ENCODE results near the gene SDK2. TPM values are rescaled to one million over a fixed set of nuclear protein-coding genes. Genes with fewer than 3 reads are reported as not detected.
"Not testable (repeated sequence)": the region's sequence is repeated elsewhere in the genome, so short reads cannot be mapped to it uniquely, and the experiment has no call there.

SDK2 gene
- total RNA-seq, 1 donor from 2014 or later = 11.0 TPM

DNA sequence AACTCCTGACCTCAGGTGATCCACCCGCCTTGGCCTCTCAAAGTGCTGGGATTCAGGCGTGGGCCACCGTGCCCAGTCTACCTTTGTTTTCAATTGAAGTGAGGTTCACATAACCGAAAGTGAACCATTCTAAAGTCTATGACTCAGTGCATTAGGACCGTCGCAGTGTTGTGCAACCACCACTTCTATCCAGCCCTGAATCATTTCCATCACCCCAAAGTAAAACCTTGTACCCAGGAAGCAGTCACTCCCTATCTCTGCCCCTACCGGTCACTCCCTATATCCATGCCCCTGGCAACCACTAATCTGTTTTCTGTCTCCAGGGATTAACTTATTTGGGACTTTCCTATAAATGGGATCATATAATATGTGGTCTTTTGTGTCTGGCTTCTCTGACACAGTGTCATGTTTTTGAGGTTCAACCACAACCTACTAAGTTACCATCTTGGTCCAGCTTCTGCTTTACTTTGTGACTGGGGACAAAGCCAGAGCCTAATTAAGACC lies 304.1 kb downstream of the SDK2 start:
- Histone ChIP-seq H3K27me3 (ENCODE audit: control insufficient read depth in 3 of 3, insufficient read depth in 3 of 3, low read length in 3 of 3) (peaks cover 0 to 10% (median 4%) of the 10 kb centered on the region in 3 donors), H3K4me1 (ENCODE audit: control insufficient read depth in 3 of 3, insufficient read depth in 3 of 3, low read length in 3 of 3) (peaks cover 11 to 46% (median 31%) of the 10 kb centered on the region in 3 donors), H3K27ac (ENCODE audit: low read depth, low read length) (peak overlapping the region; percentile 59), H3K4me3 (ENCODE audit: low read length in 3 of 3) (no peak overlapping the region), H3K36me3 (ENCODE audit: control insufficient read depth in 3 of 3, insufficient read depth in 3 of 3, low read length in 3 of 3) (no peaks in the 10 kb centered on the region), H3K9ac (ENCODE audit: low read depth in 1 of 3, low read length in 3 of 3) (no peak overlapping the region), H3K9me3 (ENCODE audit: control insufficient read depth in 3 of 3, low read length in 3 of 3) (no peaks in the 10 kb centered on the region)

DNA sequence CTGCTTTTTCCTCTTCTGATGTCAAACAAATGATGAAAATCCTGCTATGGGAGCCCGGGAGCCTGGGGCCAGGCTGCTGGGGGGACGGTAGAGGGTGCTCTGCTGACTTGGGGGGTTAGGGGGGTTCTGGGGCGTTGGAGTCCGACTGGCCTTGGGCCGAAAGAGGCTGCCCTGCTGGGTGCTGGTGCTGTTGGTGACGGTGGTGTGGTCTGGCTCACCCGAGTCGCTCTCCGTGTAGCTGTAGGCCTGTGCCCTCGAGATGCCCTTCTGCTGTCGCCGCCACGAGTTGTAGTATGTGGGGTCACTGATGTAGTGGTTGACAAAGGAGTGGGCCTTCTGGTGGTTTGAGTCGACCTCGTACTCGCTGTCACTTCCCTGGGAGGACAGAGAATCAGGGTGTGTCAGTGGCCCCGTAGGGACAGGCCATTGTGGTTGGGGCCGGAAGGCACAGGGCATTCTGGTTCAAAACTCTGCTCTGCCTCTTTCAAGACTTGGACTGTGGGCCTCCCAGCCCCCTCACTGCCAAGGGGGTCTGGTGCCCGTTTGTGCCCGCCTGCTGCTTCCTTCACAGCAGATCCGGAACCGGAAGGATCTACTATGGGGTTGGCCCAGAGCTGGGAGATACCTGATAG lies 305.6 kb downstream of the SDK2 start:
- no peaks in the 10 kb centered on the region for H3K36me3 ChIP-seq (ENCODE audit: control insufficient read depth in 3 of 3, insufficient read depth in 3 of 3, low read length in 3 of 3)
- peak overlapping the region; percentile 76 for H3K27ac ChIP-seq (ENCODE audit: low read depth, low read length)
- H3K4me1 ChIP-seq (ENCODE audit: control insufficient read depth in 3 of 3, insufficient read depth in 3 of 3, low read length in 3 of 3) = peaks cover 11 to 43% (median 31%) of the 10 kb centered on the region in 3 donors
- peaks cover 0 to 6% (median 4%) of the 10 kb centered on the region in 3 donors for H3K27me3 ChIP-seq (ENCODE audit: control insufficient read depth in 3 of 3, insufficient read depth in 3 of 3, low read length in 3 of 3)
- no peaks in the 10 kb centered on the region for H3K9me3 ChIP-seq (ENCODE audit: control insufficient read depth in 3 of 3, low read length in 3 of 3)
- H3K9ac ChIP-seq (ENCODE audit: low read depth in 1 of 3, low read length in 3 of 3) = no peak overlapping the region
- no peak overlapping the region for H3K4me3 ChIP-seq (ENCODE audit: low read length in 3 of 3)

DNA sequence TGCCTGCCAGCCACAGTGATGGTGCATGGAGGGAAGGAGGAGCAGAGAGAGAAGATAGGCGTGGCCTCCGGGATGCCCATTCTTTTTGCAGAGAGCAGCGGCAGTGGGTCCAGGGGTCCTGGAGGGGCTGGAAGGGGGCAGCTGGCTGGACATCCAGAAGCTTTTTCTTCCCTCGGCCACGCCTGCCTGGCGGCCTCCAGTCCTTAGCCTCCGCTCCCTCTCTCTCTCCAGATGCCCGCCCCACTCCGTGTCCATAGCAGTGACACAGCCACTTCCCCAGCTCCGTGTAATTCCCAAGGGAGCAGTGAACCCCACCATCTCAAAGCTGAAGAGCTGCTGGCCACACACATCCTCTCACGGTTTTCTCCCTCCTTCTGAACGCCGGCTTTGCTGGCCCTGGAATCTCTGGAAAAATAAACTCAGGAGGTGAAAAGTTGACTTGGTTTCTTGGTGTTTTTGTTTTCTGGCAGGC lies 306.2 kb downstream of the SDK2 start:
- peaks cover 11 to 41% (median 31%) of the 10 kb centered on the region in 3 donors for H3K4me1 ChIP-seq (ENCODE audit: control insufficient read depth in 3 of 3, insufficient read depth in 3 of 3, low read length in 3 of 3)
- H3K9ac ChIP-seq (ENCODE audit: low read depth in 1 of 3, low read length in 3 of 3) = peak overlapping the region in 1 of 3 donors; percentile 6
- H3K27ac ChIP-seq (ENCODE audit: low read depth, low read length) = peak overlapping the region; percentile 76
- no peaks in the 10 kb centered on the region for H3K36me3 ChIP-seq (ENCODE audit: control insufficient read depth in 3 of 3, insufficient read depth in 3 of 3, low read length in 3 of 3)
- peak overlapping the region in 1 of 3 donors; percentile 6 for H3K4me3 ChIP-seq (ENCODE audit: low read length in 3 of 3)
- H3K27me3 ChIP-seq (ENCODE audit: control insufficient read depth in 3 of 3, insufficient read depth in 3 of 3, low read length in 3 of 3) = peaks cover 0 to 6% (median 4%) of the 10 kb centered on the region in 3 donors
- no peaks in the 10 kb centered on the region for H3K9me3 ChIP-seq (ENCODE audit: control insufficient read depth in 3 of 3, low read length in 3 of 3)

DNA sequence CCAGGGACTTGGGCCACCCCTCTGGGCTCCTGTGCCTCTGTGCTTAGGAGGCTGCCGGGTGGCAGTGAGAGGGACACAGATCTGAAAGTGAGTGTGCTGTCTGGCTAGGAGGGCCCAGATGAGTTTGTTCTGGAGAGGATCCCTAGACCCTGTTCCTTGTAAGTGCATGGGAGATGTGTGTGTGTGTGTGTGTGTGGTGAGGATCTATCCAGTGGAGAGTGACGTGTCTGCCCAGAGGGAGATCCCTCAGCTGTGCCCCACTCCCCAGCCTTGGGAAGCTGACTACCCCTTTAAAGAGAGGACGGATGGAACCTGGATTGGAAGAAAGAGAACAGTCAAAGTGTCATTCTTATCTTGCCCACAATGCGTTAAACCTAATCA lies 306.9 kb downstream of the SDK2 start:
- H3K27ac ChIP-seq (ENCODE audit: low read depth, low read length) = peak overlapping the region; percentile 76
- no peaks in the 10 kb centered on the region for H3K9me3 ChIP-seq (ENCODE audit: control insufficient read depth in 3 of 3, low read length in 3 of 3)
- H3K9ac ChIP-seq (ENCODE audit: low read depth in 1 of 3, low read length in 3 of 3) = peak overlapping the region in 1 of 3 donors; percentile 6

DNA sequence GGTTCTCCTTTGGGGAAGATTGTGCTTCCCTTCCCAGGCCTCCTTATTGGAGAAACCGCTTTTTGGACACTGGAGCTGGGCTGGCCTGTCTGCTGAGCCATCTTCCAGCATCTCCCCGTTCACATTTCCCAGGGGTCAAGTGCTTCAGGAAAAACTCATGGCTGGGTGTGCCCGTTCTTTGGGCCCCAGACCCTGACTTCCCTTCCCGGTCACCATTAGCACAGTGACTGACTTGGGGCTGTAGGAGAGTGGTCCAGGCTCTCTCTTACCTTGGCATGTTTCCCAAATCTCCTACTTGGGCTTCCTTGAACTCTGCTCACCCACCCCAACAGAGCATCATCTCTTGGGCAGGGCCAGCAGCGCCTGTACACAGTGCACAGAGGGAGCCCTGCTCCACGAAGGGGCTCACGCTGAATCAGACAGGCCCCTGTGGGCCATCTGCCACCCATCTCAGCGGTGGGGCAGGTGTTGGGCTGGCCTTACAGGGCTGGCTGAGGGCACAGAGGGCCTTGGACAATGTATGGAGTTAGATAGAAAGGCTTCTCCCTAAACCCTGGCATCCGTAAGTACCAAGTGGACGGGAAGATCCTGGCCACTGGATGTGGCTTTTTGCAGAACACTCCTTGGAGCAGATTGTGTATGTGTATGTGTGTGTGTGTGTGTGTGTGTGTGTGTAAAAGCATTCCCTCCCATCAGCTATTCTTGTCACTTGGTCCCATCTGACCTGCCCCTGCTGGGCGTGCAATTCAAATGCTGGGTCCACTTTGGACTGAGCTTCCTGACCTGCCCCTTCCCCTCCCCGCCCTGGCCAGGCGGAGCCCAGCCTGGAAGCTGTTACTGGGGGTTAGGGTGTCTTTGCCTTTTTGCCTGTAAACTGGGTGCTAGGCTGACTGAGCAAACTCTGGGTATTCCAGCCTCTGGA lies 307.6 kb downstream of the SDK2 start:
- Histone ChIP-seq H3K9me3 (ENCODE audit: control insufficient read depth in 3 of 3, low read length in 3 of 3) (no peaks in the 10 kb centered on the region), H3K36me3 (ENCODE audit: control insufficient read depth in 3 of 3, insufficient read depth in 3 of 3, low read length in 3 of 3) (no peaks in the 10 kb centered on the region), H3K4me1 (ENCODE audit: control insufficient read depth in 3 of 3, insufficient read depth in 3 of 3, low read length in 3 of 3) (peaks cover 0 to 29% (median 22%) of the 10 kb centered on the region in 3 donors), H3K27me3 (ENCODE audit: control insufficient read depth in 3 of 3, insufficient read depth in 3 of 3, low read length in 3 of 3) (peaks cover 0 to 4% (median 0%) of the 10 kb centered on the region in 3 donors), H3K9ac (ENCODE audit: low read depth in 1 of 3, low read length in 3 of 3) (peak overlapping the region in 1 of 3 donors; percentile 6), H3K4me3 (ENCODE audit: low read length in 3 of 3) (no peak overlapping the region), H3K27ac (ENCODE audit: low read depth, low read length) (peak overlapping the region; percentile 76)

More for the DNA sequence above, 306.9 kb downstream of the SDK2 start:
- Histone ChIP-seq H3K36me3 (ENCODE audit: control insufficient read depth in 3 of 3, insufficient read depth in 3 of 3, low read length in 3 of 3) (no peaks in the 10 kb centered on the region), H3K4me3 (ENCODE audit: low read length in 3 of 3) (no peak overlapping the region), H3K4me1 (ENCODE audit: control insufficient read depth in 3 of 3, insufficient read depth in 3 of 3, low read length in 3 of 3) (peaks cover 4 to 34% (median 27%) of the 10 kb centered on the region in 3 donors), H3K27me3 (ENCODE audit: control insufficient read depth in 3 of 3, insufficient read depth in 3 of 3, low read length in 3 of 3) (peaks cover 0 to 4% (median 4%) of the 10 kb centered on the region in 3 donors)

DNA sequence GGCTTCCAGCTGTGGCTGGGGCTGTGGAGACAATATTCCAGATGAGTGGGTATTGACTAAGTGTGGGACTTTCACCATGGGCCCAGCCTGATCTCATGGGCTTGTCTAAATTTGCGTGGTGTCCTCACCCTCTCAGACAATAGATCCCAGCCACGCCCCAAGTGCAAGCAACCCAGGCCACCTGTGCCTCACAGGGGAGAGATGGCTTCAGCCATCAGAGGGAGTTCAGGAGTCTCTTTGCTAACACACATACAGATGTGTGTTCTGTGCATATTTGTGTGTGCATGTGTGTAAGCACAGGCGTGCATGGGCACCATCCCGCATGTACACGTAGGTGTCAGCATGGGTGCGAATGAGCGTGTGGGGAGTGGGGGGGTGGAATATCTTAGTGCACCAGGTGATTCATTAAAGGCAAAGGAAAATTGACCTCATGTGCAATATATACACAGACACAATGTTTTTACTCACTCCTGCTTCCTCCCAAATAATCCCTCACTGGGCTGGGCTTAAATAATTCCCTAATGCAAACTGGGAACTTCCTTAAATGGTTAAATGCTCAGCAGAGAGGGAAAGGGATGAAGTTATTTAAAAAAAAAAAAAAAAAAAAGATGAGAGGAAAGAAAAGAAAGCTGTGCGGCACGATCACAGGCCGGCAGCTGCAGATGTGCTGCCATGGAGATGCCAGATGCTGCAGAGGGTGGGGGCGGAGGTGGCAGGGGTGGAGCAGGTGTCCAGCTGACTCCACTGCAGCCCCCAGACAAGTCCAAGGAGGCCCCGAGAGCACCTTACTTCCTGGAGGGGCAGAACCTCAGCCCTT lies 308.4 kb downstream of the SDK2 start:
- Histone ChIP-seq H3K36me3 (ENCODE audit: control insufficient read depth in 3 of 3, insufficient read depth in 3 of 3, low read length in 3 of 3) (no peaks in the 10 kb centered on the region), H3K27me3 (ENCODE audit: control insufficient read depth in 3 of 3, insufficient read depth in 3 of 3, low read length in 3 of 3) (peaks cover 0 to 4% (median 0%) of the 10 kb centered on the region in 3 donors), H3K9me3 (ENCODE audit: control insufficient read depth in 3 of 3, low read length in 3 of 3) (no peaks in the 10 kb centered on the region), H3K4me1 (ENCODE audit: control insufficient read depth in 3 of 3, insufficient read depth in 3 of 3, low read length in 3 of 3) (peaks cover 0 to 25% (median 19%) of the 10 kb centered on the region in 3 donors), H3K4me3 (ENCODE audit: low read length in 3 of 3) (no peak overlapping the region), H3K27ac (ENCODE audit: low read depth, low read length) (peak overlapping the region; percentile 76), H3K9ac (ENCODE audit: low read depth in 1 of 3, low read length in 3 of 3) (no peak overlapping the region)

DNA sequence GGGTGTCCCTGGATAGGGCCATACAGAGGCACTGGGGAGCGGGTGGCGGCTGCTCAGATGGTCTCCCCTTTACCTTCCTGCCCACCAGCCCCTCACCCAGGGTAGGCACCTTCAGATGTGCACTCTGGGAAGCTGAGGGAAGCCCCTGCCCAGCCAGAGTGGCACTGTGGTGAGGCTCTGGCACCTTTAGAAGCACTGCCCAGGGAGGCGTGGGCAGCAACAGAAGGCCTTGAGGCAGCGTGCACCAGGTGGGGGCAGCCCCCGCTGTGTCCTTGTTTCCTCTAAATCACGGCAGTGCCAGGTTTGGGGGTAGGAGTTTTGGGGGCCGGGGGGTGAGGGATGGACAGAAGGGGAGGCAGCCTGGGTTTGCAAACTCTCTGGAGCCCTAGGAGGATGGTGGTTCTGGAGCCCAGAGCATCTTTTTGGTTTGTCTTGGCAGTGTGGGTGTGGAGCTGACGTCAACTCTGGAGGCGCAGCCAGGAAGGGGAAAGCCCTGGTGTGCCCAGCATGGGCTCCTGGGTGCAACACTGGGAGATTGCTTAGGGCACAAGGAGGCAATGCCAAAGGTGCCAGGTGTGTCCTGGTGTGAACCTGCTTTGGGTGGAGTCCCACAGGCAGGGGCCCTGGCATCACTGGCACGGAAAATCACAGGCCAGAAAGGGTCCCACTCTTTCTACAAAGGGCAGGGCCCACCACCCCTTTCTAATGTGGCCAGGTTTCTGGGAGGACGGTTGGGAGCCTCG lies 309.3 kb downstream of the SDK2 start:
- Histone ChIP-seq H3K4me3 (ENCODE audit: low read length in 3 of 3) (no peak overlapping the region), H3K4me1 (ENCODE audit: control insufficient read depth in 3 of 3, insufficient read depth in 3 of 3, low read length in 3 of 3) (peaks cover 0 to 20% (median 19%) of the 10 kb centered on the region in 3 donors), H3K27ac (ENCODE audit: low read depth, low read length) (no peak overlapping the region), H3K27me3 (ENCODE audit: control insufficient read depth in 3 of 3, insufficient read depth in 3 of 3, low read length in 3 of 3) (peaks cover 0 to 4% (median 0%) of the 10 kb centered on the region in 3 donors), H3K9me3 (ENCODE audit: control insufficient read depth in 3 of 3, low read length in 3 of 3) (no peaks in the 10 kb centered on the region), H3K36me3 (ENCODE audit: control insufficient read depth in 3 of 3, insufficient read depth in 3 of 3, low read length in 3 of 3) (no peaks in the 10 kb centered on the region), H3K9ac (ENCODE audit: low read depth in 1 of 3, low read length in 3 of 3) (no peak overlapping the region)

DNA sequence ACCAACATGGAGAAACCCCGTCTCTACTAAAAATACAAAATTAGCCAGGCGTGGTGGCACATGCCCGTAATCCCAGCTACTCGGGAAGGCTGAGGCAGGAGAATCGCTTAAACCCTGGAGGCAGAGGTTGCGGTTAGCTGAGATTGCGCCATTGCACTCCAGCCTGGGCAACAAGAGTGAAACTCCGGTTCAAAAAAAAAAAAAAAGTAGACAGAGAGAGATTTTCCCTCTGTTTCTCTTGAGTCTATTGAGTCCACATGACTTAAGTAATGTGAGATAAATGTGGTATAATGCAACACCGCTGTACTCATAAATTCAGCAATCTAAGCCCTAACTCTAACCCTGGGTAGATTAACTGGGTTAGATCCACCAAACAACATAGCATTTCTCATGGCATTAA lies 310.8 kb downstream of the SDK2 start:
- H3K9me3 ChIP-seq (ENCODE audit: control insufficient read depth in 3 of 3, low read length in 3 of 3); H3K27me3 ChIP-seq (ENCODE audit: control insufficient read depth in 3 of 3, insufficient read depth in 3 of 3, low read length in 3 of 3); H3K36me3 ChIP-seq (ENCODE audit: control insufficient read depth in 3 of 3, insufficient read depth in 3 of 3, low read length in 3 of 3); H3K4me3 ChIP-seq (ENCODE audit: low read length in 3 of 3); H3K27ac ChIP-seq (ENCODE audit: low read depth, low read length); H3K9ac ChIP-seq (ENCODE audit: low read depth in 1 of 3, low read length in 3 of 3): not testable (repeated sequence)
- peaks cover 0 to 15% (median 14%) of the 10 kb centered on the region in 3 donors for H3K4me1 ChIP-seq (ENCODE audit: control insufficient read depth in 3 of 3, insufficient read depth in 3 of 3, low read length in 3 of 3)

DNA sequence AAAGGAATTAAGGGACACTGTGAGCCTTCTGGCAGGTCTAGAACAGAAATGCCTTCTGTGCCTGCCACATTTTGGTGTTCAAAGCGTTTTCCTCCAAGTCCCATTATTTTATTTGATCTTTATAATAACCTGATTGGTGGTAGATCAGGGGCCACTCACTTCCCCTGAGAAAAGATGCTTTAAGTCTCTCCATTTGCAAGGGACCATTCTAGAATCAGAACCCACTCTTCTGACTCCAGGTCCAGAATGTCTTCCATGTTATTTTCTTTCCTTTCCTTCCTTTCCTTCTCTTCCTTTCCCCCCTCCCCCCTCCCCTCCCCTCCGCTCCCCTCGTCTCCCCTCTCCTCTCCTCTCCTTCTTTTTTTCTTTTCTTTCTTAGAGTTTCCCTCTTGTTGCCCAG lies 313.2 kb downstream of the SDK2 start:
- Histone ChIP-seq H3K9ac (ENCODE audit: low read depth in 1 of 3, low read length in 3 of 3) (no peak overlapping the region), H3K27ac (ENCODE audit: low read depth, low read length) (no peak overlapping the region), H3K27me3 (ENCODE audit: control insufficient read depth in 3 of 3, insufficient read depth in 3 of 3, low read length in 3 of 3) (no peaks in the 10 kb centered on the region), H3K9me3 (ENCODE audit: control insufficient read depth in 3 of 3, low read length in 3 of 3) (no peaks in the 10 kb centered on the region), H3K36me3 (ENCODE audit: control insufficient read depth in 3 of 3, insufficient read depth in 3 of 3, low read length in 3 of 3) (no peaks in the 10 kb centered on the region), H3K4me3 (ENCODE audit: low read length in 3 of 3) (no peak overlapping the region), H3K4me1 (ENCODE audit: control insufficient read depth in 3 of 3, insufficient read depth in 3 of 3, low read length in 3 of 3) (peaks cover 0 to 5% (median 4%) of the 10 kb centered on the region in 3 donors)

All from skeletal muscle tissue (tissue), 4 donors.